Measurements from ENCODE around the gene STK32B.

DNA sequence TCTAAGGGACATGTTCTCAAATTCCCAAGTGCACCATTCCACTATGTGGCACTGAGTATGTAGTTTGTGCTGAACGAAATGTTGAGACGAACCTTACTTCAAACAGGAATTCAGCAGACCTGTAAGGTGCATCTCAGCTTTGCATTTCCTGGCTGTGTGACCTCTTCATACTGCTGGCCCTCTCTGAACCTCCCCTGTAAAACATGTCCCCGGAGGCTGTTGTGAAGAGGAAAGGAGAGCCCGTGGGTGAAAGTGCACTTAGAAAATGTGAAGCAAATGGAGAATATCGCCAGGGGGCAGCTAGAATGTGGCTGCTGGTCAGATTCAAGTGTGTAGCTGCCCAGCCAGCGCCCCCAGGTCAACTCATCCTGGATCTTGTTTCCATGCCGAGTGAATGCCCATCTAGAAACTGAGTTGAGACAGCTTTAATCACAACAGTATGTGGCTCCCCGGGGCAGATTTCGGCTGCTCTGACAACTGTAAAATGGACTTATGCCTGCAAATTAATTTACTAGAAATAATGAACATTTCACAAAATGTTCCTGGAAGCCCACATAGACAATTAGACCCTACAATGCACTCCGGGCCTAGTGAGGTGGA lies 393.7 kb downstream of the STK32B start:
- TF ChIP-seq, protein P1, sequence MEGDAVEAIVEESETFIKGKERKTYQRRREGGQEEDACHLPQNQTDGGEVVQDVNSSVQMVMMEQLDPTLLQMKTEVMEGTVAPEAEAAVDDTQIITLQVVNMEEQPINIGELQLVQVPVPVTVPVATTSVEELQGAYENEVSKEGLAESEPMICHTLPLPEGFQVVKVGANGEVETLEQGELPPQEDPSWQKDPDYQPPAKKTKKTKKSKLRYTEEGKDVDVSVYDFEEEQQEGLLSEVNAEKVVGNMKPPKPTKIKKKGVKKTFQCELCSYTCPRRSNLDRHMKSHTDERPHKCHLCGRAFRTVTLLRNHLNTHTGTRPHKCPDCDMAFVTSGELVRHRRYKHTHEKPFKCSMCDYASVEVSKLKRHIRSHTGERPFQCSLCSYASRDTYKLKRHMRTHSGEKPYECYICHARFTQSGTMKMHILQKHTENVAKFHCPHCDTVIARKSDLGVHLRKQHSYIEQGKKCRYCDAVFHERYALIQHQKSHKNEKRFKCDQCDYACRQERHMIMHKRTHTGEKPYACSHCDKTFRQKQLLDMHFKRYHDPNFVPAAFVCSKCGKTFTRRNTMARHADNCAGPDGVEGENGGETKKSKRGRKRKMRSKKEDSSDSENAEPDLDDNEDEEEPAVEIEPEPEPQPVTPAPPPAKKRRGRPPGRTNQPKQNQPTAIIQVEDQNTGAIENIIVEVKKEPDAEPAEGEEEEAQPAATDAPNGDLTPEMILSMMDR (IDR thresholded peaks at IDR 0.05), result no peak
- TF ChIP-seq POLR2A (IDR thresholded peaks at IDR 0.05), result no peak
